Measurements from ENCODE around the gene ZDHHC22.

GRCh38 chr14:77158175-77158881 lies 16.7 kb upstream of the ZDHHC22 start:
- TF ChIP-seq CTCF (IDR thresholded peaks at IDR 0.05; ENCODE audit: insufficient read depth, low read length, poor library complexity, severe bottlenecking): no peak
- TF ChIP-seq EZH2phosphoT487 (conservative IDR thresholded peaks at IDR 0.05; ENCODE audit: low read length): no peak
